Smooth muscle cell (in vitro differentiated cells): ENCODE results near the gene SPTA1. TPM values are rescaled to one million over a fixed set of nuclear protein-coding genes. Genes with fewer than 3 reads are reported as not detected.

ENCODE experiments used
- DNase-seq: peaks from one replicate; lab custom pipeline; 2025; ENCODE audit not compliant: unreplicated experiment; lab: John Stamatoyannopoulos, UW
- H2AFZ ChIP-seq: fragments of 200-600 bp; sonication (generic); 2 replicates; pipeline ENCODE4 v1.6.0; 2016; ENCODE audit warnings: antibody characterized with exemption, low read depth, mild to moderate bottlenecking
- H3F3A ChIP-seq: fragments of 200-600 bp; sonication (generic); 2 replicates; pipeline ENCODE4 v1.6.0; 2017; ENCODE audit warnings: antibody characterized with exemption, low read depth
- H3K27ac ChIP-seq: fragments of 200-600 bp; sonication (generic); 2 replicates; pipeline ENCODE4 v1.5.1; 2016; ENCODE audit warnings: low read depth, mild to moderate bottlenecking
- H3K27me3 ChIP-seq: fragments of 200-600 bp; sonication (generic); 2 replicates; pipeline ENCODE4 v1.6.1; 2016; ENCODE audit warnings: low read depth, mild to moderate bottlenecking
- H3K36me3 ChIP-seq: fragments of 200-600 bp; sonication (generic); 2 replicates; pipeline ENCODE4 v1.5.1; 2016; ENCODE audit warnings: low read depth
- H3K4me1 ChIP-seq: fragments of 200-600 bp; sonication (generic); 2 replicates; pipeline ENCODE4 v1.5.1; 2016; ENCODE audit warnings: low read depth
- H3K4me2 ChIP-seq: fragments of 200-600 bp; sonication (generic); 2 replicates; pipeline ENCODE4 v1.6.0; 2016; ENCODE audit warnings: mild to moderate bottlenecking
- H3K4me3 ChIP-seq: fragments of 200-600 bp; sonication (generic); 2 replicates; pipeline ENCODE4 v1.5.1; 2016; ENCODE audit warnings: mild to moderate bottlenecking
- H3K79me2 ChIP-seq: fragments of 200-600 bp; sonication (generic); 2 replicates; pipeline ENCODE4 v1.6.0; 2016; ENCODE audit warnings: low read depth, mild to moderate bottlenecking
- H3K9ac ChIP-seq: fragments of 200-600 bp; sonication (generic); 2 replicates; pipeline ENCODE4 v1.6.0; 2016; ENCODE audit warnings: low read depth
- H3K9me3 ChIP-seq: fragments of 200-600 bp; sonication (generic); replicated peaks from 2 replicates; pipeline ENCODE4 v1.5.1; 2016; ENCODE audit warnings: low read depth
- H4K20me1 ChIP-seq: fragments of 200-600 bp; sonication (generic); 2 replicates; pipeline ENCODE4 v1.6.0; 2016; ENCODE audit warnings: low read depth
- WGBS: methylation state at CpG from one replicate; pipeline ENCODE4 v1.1.7; 2016; ENCODE audit warnings: low lambda C conversion rate; 5-methylcytosine and 5-hydroxymethylcytosine counted together
- polyA plus RNA-seq: library from polyadenylated mRNA; unstranded; fragments of >200 nt; fragmentation: Nextera tagmentation; extraction: Ambion mirVana; gene quantifications from 2 replicates; pipeline ENCODE4 v1.2.1, GENCODE V29; 2016
- total RNA-seq: library from RNA; depleted of rRNA; stranded (reverse); fragments of >200 nt; gene quantifications from 2 replicates; pipeline ENCODE4 v1.2.3, GENCODE V29; 2014
- TF ChIP-seq, protein P1 (sequence below): fragments of 200-600 bp; sonication (generic); IDR thresholded peaks from 2 replicates; pipeline ENCODE4 v1.5.1; 2017; ENCODE audit warnings: borderline replicate concordance, mild to moderate bottlenecking, antibody characterized with exemption; ENCODE audit not compliant: insufficient read depth, poor library complexity, severe bottlenecking

The SPTA1 gene
- total and polyA plus RNA-seq, 2 experiments from 2014 or later: 0.55 TPM; not detected in 1

GRCh38 chr1:158674302-158674701 is 12.2 kb downstream of the SPTA1 start:
- no peak for DNase-seq
- H4K20me1 ChIP-seq: no peaks in the 10 kb centered on the region
- 90% methylated on average over 7 of the region's 7 CpGs for WGBS
- no peak overlapping the region for H3K9ac ChIP-seq
- no peaks in the 10 kb centered on the region for H3K4me1 ChIP-seq
- H3K4me3 ChIP-seq: no peak overlapping the region
- no peaks in the 10 kb centered on the region for H3K36me3 ChIP-seq
- H2AFZ ChIP-seq: no peak overlapping the region
- H3K27me3 ChIP-seq: no peaks in the 10 kb centered on the region
- no peaks in the 10 kb centered on the region for H3K9me3 ChIP-seq
- H3K79me2 ChIP-seq: no peaks in the 10 kb centered on the region
- no peak overlapping the region for H3K4me2 ChIP-seq
- no peaks in the 10 kb centered on the region for H3F3A ChIP-seq
- no peak overlapping the region for H3K27ac ChIP-seq
- TF ChIP-seq, protein P1, sequence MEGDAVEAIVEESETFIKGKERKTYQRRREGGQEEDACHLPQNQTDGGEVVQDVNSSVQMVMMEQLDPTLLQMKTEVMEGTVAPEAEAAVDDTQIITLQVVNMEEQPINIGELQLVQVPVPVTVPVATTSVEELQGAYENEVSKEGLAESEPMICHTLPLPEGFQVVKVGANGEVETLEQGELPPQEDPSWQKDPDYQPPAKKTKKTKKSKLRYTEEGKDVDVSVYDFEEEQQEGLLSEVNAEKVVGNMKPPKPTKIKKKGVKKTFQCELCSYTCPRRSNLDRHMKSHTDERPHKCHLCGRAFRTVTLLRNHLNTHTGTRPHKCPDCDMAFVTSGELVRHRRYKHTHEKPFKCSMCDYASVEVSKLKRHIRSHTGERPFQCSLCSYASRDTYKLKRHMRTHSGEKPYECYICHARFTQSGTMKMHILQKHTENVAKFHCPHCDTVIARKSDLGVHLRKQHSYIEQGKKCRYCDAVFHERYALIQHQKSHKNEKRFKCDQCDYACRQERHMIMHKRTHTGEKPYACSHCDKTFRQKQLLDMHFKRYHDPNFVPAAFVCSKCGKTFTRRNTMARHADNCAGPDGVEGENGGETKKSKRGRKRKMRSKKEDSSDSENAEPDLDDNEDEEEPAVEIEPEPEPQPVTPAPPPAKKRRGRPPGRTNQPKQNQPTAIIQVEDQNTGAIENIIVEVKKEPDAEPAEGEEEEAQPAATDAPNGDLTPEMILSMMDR: no peak

DNA sequence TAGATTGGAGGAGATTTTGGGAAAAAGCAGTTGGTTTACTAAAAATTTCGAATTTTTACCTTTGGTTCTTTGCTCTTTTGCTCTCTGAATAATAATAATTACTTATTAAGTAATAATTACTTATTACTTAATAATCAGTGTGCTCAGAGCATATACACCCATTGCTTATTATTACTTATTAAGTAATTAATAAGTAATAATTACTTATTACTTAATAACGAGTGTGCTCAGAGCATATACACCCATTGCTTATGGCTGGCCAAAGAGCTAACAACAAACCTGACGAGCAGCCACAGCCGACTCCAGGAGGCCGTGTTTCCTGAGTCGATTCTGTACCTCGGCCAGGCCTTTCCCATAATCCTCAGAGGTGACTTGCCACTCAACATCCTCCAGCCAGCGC is 20.5 kb downstream of the SPTA1 start:
- H3K27me3 ChIP-seq: no peaks in the 10 kb centered on the region
- H3K4me3 ChIP-seq: no peak overlapping the region
- 94% methylated on average over 8 of the region's 8 CpGs for WGBS
- no peaks in the 10 kb centered on the region for H3K4me1 ChIP-seq
- H3K9me3 ChIP-seq: no peaks in the 10 kb centered on the region
- no peaks in the 10 kb centered on the region for H3F3A ChIP-seq
- no peaks in the 10 kb centered on the region for H4K20me1 ChIP-seq
- H3K27ac ChIP-seq: no peak overlapping the region
- no peak overlapping the region for H3K9ac ChIP-seq
- TF ChIP-seq, protein P1: no peak
- H3K79me2 ChIP-seq: no peaks in the 10 kb centered on the region
- no peaks in the 10 kb centered on the region for H3K36me3 ChIP-seq
- no peak for DNase-seq
- no peak overlapping the region for H2AFZ ChIP-seq
- no peak overlapping the region for H3K4me2 ChIP-seq

DNA sequence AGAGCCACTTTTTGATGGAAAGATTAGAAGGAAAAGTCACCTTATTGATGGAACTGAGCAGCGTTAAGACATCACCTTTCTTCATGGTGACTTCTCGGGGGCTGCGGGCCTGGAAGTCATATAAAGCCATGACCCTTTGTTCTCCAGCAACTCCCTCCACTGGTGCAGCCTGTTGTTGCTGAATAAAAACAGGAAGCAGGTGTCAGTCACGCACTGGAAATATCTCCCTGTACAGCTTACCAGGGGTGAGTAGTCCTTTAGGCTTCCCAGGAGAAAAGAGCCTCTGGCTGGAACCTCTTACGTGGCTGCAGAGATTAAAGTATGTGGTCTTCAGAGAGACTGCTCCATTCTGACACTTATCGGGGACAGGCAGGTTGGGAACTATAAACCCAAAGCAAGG is 31.9 kb downstream of the SPTA1 start:
- WGBS: 82% methylated on average over 6 of the region's 6 CpGs
- H3K27me3 ChIP-seq: no peaks in the 10 kb centered on the region

GRCh38 chr1:158654086-158654485 is 32.4 kb downstream of the SPTA1 start:
- H4K20me1 ChIP-seq: no peaks in the 10 kb centered on the region
- no peak overlapping the region for H3K27ac ChIP-seq
- H2AFZ ChIP-seq: no peak overlapping the region
- TF ChIP-seq, protein P1: no peak
- no peaks in the 10 kb centered on the region for H3K36me3 ChIP-seq
- no peaks in the 10 kb centered on the region for H3K4me1 ChIP-seq
- no peaks in the 10 kb centered on the region for H3K27me3 ChIP-seq
- H3K4me2 ChIP-seq: no peak overlapping the region
- H3F3A ChIP-seq: no peaks in the 10 kb centered on the region
- H3K9me3 ChIP-seq: no peaks in the 10 kb centered on the region
- DNase-seq: no peak
- no peak overlapping the region for H3K4me3 ChIP-seq
- no peak overlapping the region for H3K9ac ChIP-seq
- H3K79me2 ChIP-seq: no peaks in the 10 kb centered on the region

More for the DNA sequence above, 31.9 kb downstream of the SPTA1 start:
- no peak overlapping the region for H3K4me2 ChIP-seq
- no peaks in the 10 kb centered on the region for H3K4me1 ChIP-seq
- no peak overlapping the region for H3K9ac ChIP-seq
- no peaks in the 10 kb centered on the region for H3F3A ChIP-seq
- no peaks in the 10 kb centered on the region for H3K36me3 ChIP-seq
- no peaks in the 10 kb centered on the region for H4K20me1 ChIP-seq
- no peak for DNase-seq
- no peaks in the 10 kb centered on the region for H3K79me2 ChIP-seq
- no peak overlapping the region for H2AFZ ChIP-seq
- no peaks in the 10 kb centered on the region for H3K9me3 ChIP-seq
- TF ChIP-seq, protein P1: no peak
- H3K27ac ChIP-seq: no peak overlapping the region
- no peak overlapping the region for H3K4me3 ChIP-seq
